Keratinocyte (primary cell): ENCODE results near the gene KLHL10. TPM values are rescaled to one million over a fixed set of nuclear protein-coding genes. Genes with fewer than 3 reads are reported as not detected.
"Not testable (repeated sequence)": the region's sequence is repeated elsewhere in the genome, so short reads cannot be mapped to it uniquely, and the experiment has no call there.

Source experiments
- DNase-seq: peaks from one replicate; pipeline ENCODE4 v3.0.0-alpha.2; 2011; ENCODE audit warnings: low read depth, missing footprints, low spot score
- FAIRE-seq: peaks from 2 replicates; lab custom pipeline; 2011; peaks lifted over from hg19 to GRCh38; lab: Jason Lieb, UNC
- H2AFZ ChIP-seq: 2 replicates; pipeline ENCODE4 v1.6.0; 2012; ENCODE audit warnings: low read length, control low read depth, inconsistent platforms; ENCODE audit not compliant: control insufficient read depth
- H3K27ac ChIP-seq: 2 replicates; pipeline ENCODE4 v1.5.1; 2011; ENCODE audit warnings: low read length; ENCODE audit not compliant: control insufficient read depth, insufficient read depth
- H3K27me3 ChIP-seq: 3 replicates; pipeline ENCODE4 v1.6.0; 2011; ENCODE audit warnings: low read length; ENCODE audit not compliant: control insufficient read depth, insufficient read depth; ENCODE audit errors: extremely low read depth
- H3K36me3 ChIP-seq, 2 experiments: 2 replicates in 1 of 2; 3 replicates in 1 of 2; pipeline ENCODE4 v1.5.1; 2011; ENCODE audit warnings: low read length in 2 of 2, mild to moderate bottlenecking in 1 of 2; ENCODE audit not compliant: control insufficient read depth in 2 of 2, insufficient read depth in 2 of 2; ENCODE audit errors: extremely low read depth in 1 of 2
- H3K4me1 ChIP-seq: 3 replicates; pipeline ENCODE4 v1.5.1; 2011; ENCODE audit warnings: low read length; ENCODE audit not compliant: control insufficient read depth, insufficient read depth; ENCODE audit errors: extremely low read depth
- H3K4me2 ChIP-seq: 3 replicates; pipeline ENCODE4 v1.6.0; 2011; ENCODE audit warnings: low read depth, low read length; ENCODE audit not compliant: control insufficient read depth, insufficient read depth; ENCODE audit errors: extremely low read depth
- H3K4me3 ChIP-seq, 3 experiments: fragments of 200-600 bp in 1 of 3; sonication (generic) in 1 of 3; 2 replicates in 2 of 3; 3 replicates in 1 of 3; pipeline ENCODE4 v1.5.1; 2011 to 2016; ENCODE audit warnings: low read length in 3 of 3, mild to moderate bottlenecking in 3 of 3, control low read depth in 2 of 3, inconsistent platforms in 1 of 3, low read depth in 1 of 3, mixed read lengths in 1 of 3, mixed run types in 1 of 3, moderate library complexity in 1 of 3; ENCODE audit not compliant: control insufficient read depth in 2 of 3, insufficient read depth in 2 of 3; ENCODE audit errors: extremely low read depth in 1 of 3
- H3K79me2 ChIP-seq: 2 replicates; pipeline ENCODE4 v1.6.0; 2012; ENCODE audit warnings: low read length; ENCODE audit not compliant: control insufficient read depth, insufficient read depth
- H3K9ac ChIP-seq: 3 replicates; pipeline ENCODE4 v1.6.0; 2011; ENCODE audit warnings: low read length; ENCODE audit not compliant: control insufficient read depth, insufficient read depth; ENCODE audit errors: extremely low read depth
- H3K9me1 ChIP-seq: 3 replicates; pipeline ENCODE4 v1.6.0; 2011; ENCODE audit warnings: low read length; ENCODE audit not compliant: control insufficient read depth, insufficient read depth; ENCODE audit errors: extremely low read depth
- H3K9me3 ChIP-seq: 2 replicates; pipeline ENCODE4 v1.5.1; 2012; ENCODE audit warnings: low read depth, low read length; ENCODE audit not compliant: control insufficient read depth
- H4K20me1 ChIP-seq: 3 replicates; pipeline ENCODE4 v1.6.0; 2011; ENCODE audit warnings: low read length; ENCODE audit not compliant: control insufficient read depth, insufficient read depth; ENCODE audit errors: extremely low read depth
- EZH2 ChIP-seq: IDR thresholded peaks from one replicate; pipeline ENCODE4 v1.6.1; 2012; ENCODE audit warnings: inconsistent platforms, mild to moderate bottlenecking, low read length, moderate library complexity
- dilution Hi-C: fragments of 300-500 bp; cut with MboI; formaldehyde crosslinking; loops from one replicate; pipeline ENCODE4 v1.7.0; 2020; ENCODE audit warnings: low sequenced_read_pairs; ENCODE audit not compliant: extremely low pct_ligation_motif_present
- polyA plus RNA-seq, 5 experiments: library from polyadenylated mRNA; depleted of rRNA in 3 of 5; stranded (reverse) in 3 of 5; stranded (forward) in 1 of 5; unstranded in 1 of 5; fragments of >200 nt; gene quantifications; 1 replicate in 1 of 5; 2 replicates in 3 of 5; 3 replicates in 1 of 5; pipeline versions ENCODE4 v1.2.1 to v1.2.3, GENCODE V29; 2011 to 2012; ENCODE audit warnings: missing spikeins in 2 of 5, low read depth in 1 of 5, low replicate concordance in 1 of 5
- TF ChIP-seq, protein P1 (sequence below), 3 experiments: IDR thresholded peaks in 1 of 3; conservative IDR thresholded peaks in 1 of 3; optimal IDR thresholded peaks in 1 of 3; 2 replicates in 2 of 3; 3 replicates in 1 of 3; pipeline versions ENCODE3 to v1.5.1; 2011; ENCODE audit warnings: low read length in 3 of 3, mild to moderate bottlenecking in 3 of 3, moderate library complexity in 2 of 3, control low read depth in 1 of 3, inconsistent platforms in 1 of 3; ENCODE audit not compliant: insufficient read depth in 2 of 3; ENCODE audit errors: extremely low read depth in 1 of 3

KLHL10 gene
- polyA plus RNA-seq, 1 donor (not counting 4 experiments of a cell fraction or from before 2014, with no cell fraction given), result 0.21 TPM

DNA sequence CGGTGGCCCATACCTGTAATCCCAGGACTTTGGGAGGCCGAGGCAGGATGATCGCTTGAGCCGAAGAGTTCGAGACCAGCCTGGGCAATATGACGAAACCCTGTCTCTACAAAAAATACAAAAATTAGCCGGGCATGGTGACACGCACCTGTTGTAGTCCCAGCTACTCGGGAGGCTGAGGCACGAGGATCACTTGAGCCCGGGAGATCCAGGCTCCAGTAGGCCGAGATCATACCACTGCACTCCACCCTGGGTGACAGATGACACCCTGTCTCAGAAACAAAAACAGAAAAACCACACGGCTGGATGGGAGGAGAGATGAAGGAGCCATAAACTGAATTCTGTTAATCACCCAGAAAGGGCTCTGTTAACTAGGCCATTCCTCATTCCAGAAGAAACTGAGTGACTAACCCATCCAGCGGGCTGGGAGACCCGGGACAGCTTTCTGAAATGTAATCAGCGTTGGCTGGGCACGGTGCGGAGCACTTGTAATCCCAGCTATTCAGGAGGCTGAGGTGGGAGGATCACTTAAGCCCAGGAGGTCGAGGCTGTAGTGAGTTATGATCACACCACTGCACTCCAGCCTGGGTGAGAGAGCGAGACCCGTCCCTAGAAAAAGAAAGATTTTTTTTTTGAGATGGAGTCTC lies 952 bp upstream of the KLHL10 start:
- Histone ChIP-seq H3K27ac (no peak overlapping the region), H4K20me1 (no peaks in the 10 kb centered on the region), H3K9ac (peak overlapping the region; percentile 50), H3K9me1 (no peaks in the 10 kb centered on the region), H3K36me3 (peaks cover 2 to 9% of the 10 kb centered on the region in 2 experiments), H3K4me2 (peak overlapping the region; percentile 83), H3K79me2 (no peaks in the 10 kb centered on the region), H3K4me1 (peaks cover 3% of the 10 kb centered on the region), H3K4me3 (peak overlapping the region; percentile 40 to 69 (median 67)), H3K9me3 (no peaks in the 10 kb centered on the region), H2AFZ (peak overlapping the region; percentile 91), H3K27me3 (peaks cover 4% of the 10 kb centered on the region)
- TF ChIP-seq, protein P1, sequence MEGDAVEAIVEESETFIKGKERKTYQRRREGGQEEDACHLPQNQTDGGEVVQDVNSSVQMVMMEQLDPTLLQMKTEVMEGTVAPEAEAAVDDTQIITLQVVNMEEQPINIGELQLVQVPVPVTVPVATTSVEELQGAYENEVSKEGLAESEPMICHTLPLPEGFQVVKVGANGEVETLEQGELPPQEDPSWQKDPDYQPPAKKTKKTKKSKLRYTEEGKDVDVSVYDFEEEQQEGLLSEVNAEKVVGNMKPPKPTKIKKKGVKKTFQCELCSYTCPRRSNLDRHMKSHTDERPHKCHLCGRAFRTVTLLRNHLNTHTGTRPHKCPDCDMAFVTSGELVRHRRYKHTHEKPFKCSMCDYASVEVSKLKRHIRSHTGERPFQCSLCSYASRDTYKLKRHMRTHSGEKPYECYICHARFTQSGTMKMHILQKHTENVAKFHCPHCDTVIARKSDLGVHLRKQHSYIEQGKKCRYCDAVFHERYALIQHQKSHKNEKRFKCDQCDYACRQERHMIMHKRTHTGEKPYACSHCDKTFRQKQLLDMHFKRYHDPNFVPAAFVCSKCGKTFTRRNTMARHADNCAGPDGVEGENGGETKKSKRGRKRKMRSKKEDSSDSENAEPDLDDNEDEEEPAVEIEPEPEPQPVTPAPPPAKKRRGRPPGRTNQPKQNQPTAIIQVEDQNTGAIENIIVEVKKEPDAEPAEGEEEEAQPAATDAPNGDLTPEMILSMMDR (optimal IDR thresholded peaks at IDR 0.05 in 1 of 3, IDR thresholded peaks at IDR 0.05 in 1 of 3, conservative IDR thresholded peaks at IDR 0.05 in 1 of 3; ENCODE audit: extremely low read depth in 1 of 3, insufficient read depth in 2 of 3, low read length in 3 of 3), result no peak
- no peak for TF ChIP-seq EZH2
- FAIRE-seq (no peak), DNase-seq (no peak)
- dilution Hi-C loops, result no loop called here

DNA sequence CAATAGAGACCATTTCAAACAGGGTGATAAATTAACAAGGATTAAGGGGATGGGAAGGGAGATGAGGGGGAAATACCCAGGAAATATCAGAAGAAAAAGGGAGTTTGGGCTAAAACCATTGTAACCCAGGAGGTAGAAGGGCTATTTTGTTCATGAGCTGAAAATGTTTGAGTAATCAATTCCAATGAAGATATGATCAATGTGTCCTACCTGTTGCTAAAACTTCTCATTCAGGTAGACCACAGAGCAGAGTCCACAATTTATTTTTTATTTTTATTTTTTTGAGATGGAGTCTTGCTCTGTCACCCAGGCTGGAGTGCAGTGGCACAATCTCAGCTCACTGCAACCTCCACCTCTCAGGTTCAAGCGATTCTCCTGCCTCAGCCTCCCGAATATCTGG lies 1.8 kb downstream of the KLHL10 start:
- dilution Hi-C loops, FAIRE-seq: not testable (repeated sequence)

DNA sequence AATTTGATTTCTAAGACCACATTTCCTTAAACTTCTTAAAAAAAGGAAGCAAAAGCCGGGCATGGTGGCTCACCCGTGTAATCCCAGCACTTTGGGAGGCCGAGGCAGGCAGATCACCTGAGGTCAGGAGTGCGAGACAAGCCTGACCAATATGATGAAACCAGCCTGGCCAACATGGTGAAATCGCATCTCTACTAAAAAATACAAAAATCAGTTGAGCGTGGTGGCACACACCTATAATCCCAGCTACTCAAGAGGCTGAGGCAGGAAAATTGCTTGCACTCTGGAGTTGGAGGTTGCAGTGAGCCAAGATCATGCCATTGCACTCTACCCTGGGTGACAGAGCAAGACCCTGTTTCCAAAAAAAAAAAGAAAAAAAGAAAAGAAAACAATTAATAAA lies 3.2 kb downstream of the KLHL10 start:
- H3K4me3 ChIP-seq, H2AFZ ChIP-seq, H3K4me1 ChIP-seq, DNase-seq, H3K9me3 ChIP-seq, H3K36me3 ChIP-seq, dilution Hi-C loops, FAIRE-seq, H3K9ac ChIP-seq, H4K20me1 ChIP-seq, H3K4me2 ChIP-seq, H3K9me1 ChIP-seq, H3K79me2 ChIP-seq, H3K27me3 ChIP-seq, H3K27ac ChIP-seq: not testable (repeated sequence)

More for the DNA sequence above, 1.8 kb downstream of the KLHL10 start:
- H3K27ac ChIP-seq, H3K36me3 ChIP-seq, H3K4me2 ChIP-seq, H3K9me3 ChIP-seq, DNase-seq, H3K4me1 ChIP-seq, H3K79me2 ChIP-seq, H3K9me1 ChIP-seq, H3K9ac ChIP-seq, H3K27me3 ChIP-seq, H2AFZ ChIP-seq, H4K20me1 ChIP-seq, H3K4me3 ChIP-seq: not testable (repeated sequence)
